ENCODE results near the gene KLHDC8A.

Gene KLHDC8A

DNA sequence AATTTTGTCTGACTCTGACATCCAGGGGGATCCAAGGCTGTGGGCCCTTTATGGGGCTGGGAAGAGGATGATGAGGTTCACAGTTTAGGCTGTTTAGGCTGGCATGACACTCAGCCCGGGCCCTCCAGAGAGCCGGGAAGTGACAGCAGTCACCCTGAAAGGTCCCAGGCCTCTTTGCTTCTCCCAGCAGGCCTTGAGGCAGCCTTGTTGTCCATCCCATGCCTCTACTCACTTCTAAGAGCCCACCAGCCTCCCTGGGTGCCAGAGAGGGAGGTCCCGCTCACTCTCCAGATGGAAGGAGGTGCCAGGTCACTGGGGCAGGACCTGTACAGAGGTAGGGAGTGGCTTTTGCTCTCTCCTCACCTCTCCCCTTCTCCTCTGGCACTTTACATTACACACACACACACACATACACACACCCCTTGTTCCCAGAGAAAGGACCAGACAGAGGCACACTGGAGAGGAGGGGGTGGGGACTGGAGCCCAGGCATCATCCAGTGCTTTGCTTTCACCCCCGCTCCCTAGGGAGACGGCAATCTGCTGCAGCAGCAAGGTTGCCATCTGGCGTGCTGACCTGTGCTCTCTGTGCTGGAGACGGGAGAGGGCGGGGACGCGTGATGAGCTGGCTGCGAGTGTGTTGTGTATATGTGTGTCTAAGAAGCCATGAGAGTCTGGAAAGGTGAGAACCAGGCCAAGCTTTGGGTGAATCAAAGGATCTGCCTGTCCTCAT lies 4.6 kb downstream of the KLHDC8A start:
- TF ChIP-seq, protein P1, sequence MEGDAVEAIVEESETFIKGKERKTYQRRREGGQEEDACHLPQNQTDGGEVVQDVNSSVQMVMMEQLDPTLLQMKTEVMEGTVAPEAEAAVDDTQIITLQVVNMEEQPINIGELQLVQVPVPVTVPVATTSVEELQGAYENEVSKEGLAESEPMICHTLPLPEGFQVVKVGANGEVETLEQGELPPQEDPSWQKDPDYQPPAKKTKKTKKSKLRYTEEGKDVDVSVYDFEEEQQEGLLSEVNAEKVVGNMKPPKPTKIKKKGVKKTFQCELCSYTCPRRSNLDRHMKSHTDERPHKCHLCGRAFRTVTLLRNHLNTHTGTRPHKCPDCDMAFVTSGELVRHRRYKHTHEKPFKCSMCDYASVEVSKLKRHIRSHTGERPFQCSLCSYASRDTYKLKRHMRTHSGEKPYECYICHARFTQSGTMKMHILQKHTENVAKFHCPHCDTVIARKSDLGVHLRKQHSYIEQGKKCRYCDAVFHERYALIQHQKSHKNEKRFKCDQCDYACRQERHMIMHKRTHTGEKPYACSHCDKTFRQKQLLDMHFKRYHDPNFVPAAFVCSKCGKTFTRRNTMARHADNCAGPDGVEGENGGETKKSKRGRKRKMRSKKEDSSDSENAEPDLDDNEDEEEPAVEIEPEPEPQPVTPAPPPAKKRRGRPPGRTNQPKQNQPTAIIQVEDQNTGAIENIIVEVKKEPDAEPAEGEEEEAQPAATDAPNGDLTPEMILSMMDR (IDR thresholded peaks at IDR 0.05; ENCODE audit: low read depth, low read length) = no peak
- H3K4me3 ChIP-seq (replicated peaks in 1 of 2; ENCODE audit: low read depth in 2 of 2, low read length in 2 of 2) = no peak overlapping the region
- DNase-seq (ENCODE audit: low read depth in 2 of 2) = peak in 1 of 2 donors; percentile 43

DNA sequence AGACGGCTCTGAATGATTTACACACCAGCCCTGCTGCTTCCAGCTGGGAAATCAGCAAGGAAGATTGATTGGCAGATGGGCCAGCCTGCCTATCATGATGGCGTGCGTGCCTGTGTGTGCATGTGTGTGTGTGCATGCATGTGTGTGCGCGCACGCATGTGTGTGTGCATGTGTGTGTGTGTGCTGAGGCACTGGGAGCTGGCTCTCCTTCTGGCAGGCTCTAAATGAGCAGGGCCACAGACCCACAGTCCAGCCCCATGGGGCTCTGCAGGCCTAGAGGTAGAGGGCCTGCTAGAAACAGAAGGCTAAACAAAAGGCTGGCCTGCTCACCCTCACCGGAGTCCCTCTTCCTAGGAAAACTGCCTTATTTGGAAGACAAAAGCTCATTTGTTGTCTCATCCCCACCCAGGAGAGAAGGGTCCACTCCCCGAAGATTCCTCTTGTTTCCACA lies 6.0 kb downstream of the KLHDC8A start:
- no peak for DNase-seq (ENCODE audit: low read depth in 2 of 2)
- no peak overlapping the region for H3K4me3 ChIP-seq (replicated peaks in 1 of 2; ENCODE audit: low read depth in 2 of 2, low read length in 2 of 2)
- TF ChIP-seq, protein P1 (IDR thresholded peaks at IDR 0.05; ENCODE audit: low read depth, low read length) = no peak

DNA sequence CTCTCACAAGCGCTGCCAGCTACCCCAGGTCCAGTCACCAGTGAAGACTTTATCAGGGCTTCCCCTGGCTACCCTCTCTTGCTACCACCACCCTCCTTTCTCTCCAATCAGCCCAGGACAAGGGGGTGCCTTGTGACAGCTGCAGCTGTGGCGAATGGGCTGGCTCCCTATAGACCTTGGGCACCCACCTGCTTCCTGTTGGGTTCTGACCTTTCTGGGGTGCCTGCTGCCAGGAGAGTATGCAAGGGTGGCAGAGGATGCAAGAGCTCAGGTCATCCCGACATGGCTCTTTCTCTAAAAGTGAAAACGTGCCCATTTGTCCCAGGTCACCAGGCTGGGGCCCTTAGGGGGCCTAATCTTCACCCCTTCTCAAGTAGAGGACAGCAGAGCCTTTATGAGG lies 6.6 kb downstream of the KLHDC8A start:
- TF ChIP-seq, protein P1 (IDR thresholded peaks at IDR 0.05; ENCODE audit: low read depth, low read length) = no peak
- H3K4me3 ChIP-seq (replicated peaks in 1 of 2; ENCODE audit: low read depth in 2 of 2, low read length in 2 of 2) = no peak overlapping the region
- no peak for DNase-seq (ENCODE audit: low read depth in 2 of 2)

DNA sequence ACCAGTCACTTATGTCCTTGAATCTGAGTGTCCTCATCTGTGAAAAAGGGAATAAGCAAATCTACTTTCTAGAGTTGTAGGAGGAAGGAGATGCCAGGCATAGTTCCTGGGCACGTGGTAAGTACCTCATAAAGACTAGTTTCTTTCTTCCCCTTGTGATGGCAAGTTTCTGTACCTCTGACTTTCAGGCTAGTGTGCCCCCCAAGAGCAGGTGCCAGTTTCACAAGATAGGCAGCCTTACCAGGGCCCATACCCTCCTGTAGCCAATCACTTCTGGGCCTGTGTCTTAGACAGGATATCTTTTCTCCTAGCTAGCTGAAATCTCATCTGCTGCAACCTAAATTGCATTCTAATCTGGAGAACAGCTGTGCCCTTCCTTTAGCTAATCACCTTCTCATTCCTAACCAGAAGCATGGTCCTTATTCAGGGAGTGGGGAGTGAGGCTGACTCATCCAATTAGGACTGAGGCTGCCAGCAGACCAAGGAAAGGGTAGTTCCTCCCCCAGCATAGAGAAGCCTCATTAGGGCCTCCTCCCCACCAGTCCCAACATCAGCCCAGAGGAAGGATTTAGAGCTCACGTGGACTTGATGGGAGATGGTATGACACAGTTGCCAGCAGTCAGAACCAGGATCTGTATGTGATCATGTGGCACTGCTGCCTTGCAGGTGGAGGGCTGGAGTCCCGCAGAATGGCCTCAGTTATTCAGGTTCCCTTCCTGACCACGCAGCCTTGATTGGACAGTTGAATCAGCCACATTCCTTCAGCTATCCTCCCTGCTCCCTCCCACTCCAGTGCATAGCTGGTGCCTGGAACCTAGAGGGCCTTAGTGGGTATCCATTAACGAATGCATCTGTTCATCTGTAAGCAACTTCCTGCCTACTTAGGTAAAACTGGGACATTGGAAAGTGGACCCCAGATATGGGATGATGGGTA lies 7.9 kb downstream of the KLHDC8A start:
- no peak for DNase-seq (ENCODE audit: low read depth in 2 of 2)
- TF ChIP-seq, protein P1 (IDR thresholded peaks at IDR 0.05; ENCODE audit: low read depth, low read length) = no peak
- no peak overlapping the region for H3K4me3 ChIP-seq (replicated peaks in 1 of 2; ENCODE audit: low read depth in 2 of 2, low read length in 2 of 2)

DNA sequence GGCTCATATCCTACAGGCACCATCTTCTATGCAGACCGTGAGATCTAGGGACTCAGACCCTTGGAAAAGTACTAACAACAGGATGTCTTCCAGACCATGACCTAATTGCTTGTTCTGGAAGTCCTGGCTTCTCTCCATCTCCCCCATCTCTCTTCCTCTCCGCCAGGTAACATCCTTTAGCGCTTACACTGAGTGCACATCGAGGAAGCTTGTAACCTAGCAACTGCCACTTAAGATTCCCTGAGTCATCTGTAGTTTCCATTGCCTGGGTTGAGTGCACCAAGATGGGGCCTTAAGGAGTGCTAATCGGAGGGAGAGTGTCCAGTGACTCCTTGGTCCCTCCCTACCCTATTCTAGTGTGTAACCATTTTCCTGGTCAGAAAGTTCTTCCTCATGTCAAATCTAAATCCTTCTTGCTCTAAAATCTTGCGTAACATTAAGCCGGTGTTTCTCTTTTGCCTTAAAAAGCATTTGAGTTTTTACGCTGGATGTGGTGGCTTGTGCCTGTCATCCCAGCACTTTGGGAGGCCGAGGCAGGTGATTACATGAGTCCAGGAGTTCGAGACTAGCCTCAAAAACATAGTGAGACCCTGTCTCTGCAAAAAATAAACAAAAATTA lies 9.7 kb downstream of the KLHDC8A start:
- TF ChIP-seq, protein P1 (IDR thresholded peaks at IDR 0.05; ENCODE audit: low read depth, low read length) = no peak
- DNase-seq (ENCODE audit: low read depth in 2 of 2) = no peak
- no peak overlapping the region for H3K4me3 ChIP-seq (replicated peaks in 1 of 2; ENCODE audit: low read depth in 2 of 2, low read length in 2 of 2)

DNA sequence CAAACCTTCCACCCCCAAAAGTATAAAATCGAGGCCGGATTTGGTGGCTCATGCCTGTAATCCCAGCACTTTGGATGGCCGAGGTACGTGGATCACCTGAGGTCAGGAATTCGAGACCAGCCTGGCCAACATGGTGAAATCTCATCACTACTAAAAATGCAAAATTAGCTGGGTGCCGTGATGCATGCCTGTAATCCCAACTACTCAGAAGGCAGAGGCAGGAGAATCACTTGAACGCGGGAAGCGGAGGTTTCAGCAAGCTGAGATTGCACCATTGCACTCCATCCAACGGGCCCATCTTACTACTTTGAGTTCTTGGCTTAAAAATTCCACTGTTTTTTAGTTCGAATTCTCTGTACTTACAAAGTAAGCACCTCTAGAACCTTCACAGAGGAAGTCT lies 11.0 kb downstream of the KLHDC8A start:
- DNase-seq (ENCODE audit: low read depth in 2 of 2) = no peak
- TF ChIP-seq, protein P1 (IDR thresholded peaks at IDR 0.05; ENCODE audit: low read depth, low read length) = no peak
- H3K4me3 ChIP-seq (replicated peaks in 1 of 2; ENCODE audit: low read depth in 2 of 2, low read length in 2 of 2) = no peak overlapping the region

Measured in cardiac fibroblast (primary cell).